ENCODE results near the gene EHHADH. TPM values are rescaled to one million over a fixed set of nuclear protein-coding genes. Genes with fewer than 3 reads are reported as not detected.

EHHADH gene
- total and polyA plus RNA-seq, 9 of the 15 experiments (the other 6 are each of a cell fraction or from before 2014, with no cell fraction given), result 3.6 to 6.4 (median 5.4) TPM

GRCh38 chr3:185268194-185268962 lies 14.5 kb upstream of the EHHADH start (continued):
- TF ChIP-seq ZBTB11 (CRISPR knock-in tag; IDR thresholded peaks at IDR 0.05), result 0 out of 6 replicates have a peak, but pooled peaks of 1 of the 3 experiments have one; percentile 15
- TF ChIP-seq NFYB (IDR thresholded peaks at IDR 0.05; ENCODE audit: extremely low read depth, insufficient read length), result no peak
- TF ChIP-seq CTCF (IDR thresholded peaks at IDR 0.05 in 2 of 3, conservative IDR thresholded peaks at IDR 0.05 in 1 of 3; ENCODE audit: insufficient read depth in 2 of 3, low read depth in 1 of 3, low read length in 3 of 3), result no peak
- no peak for TF ChIP-seq ILK (tag; IDR thresholded peaks at IDR 0.05; ENCODE audit: borderline replicate concordance, low read depth)
- no peak for TF ChIP-seq HEY1 (CRISPR knock-in tag; IDR thresholded peaks at IDR 0.05; ENCODE audit: borderline replicate concordance)
- TF ChIP-seq SREBF2 (CRISPR knock-in tag; IDR thresholded peaks at IDR 0.05), result no peak
- TF ChIP-seq ATF3 (IDR thresholded peaks at IDR 0.05), result no peak
- no peak for TF ChIP-seq ATF3 (CRISPR knock-in tag; conservative IDR thresholded peaks at IDR 0.05)
- TF ChIP-seq SAFB (IDR thresholded peaks at IDR 0.05; ENCODE audit: borderline replicate concordance, low read depth, low read length), result no peak
- no peak for TF ChIP-seq GATA2 (CRISPR knock-in tag; IDR thresholded peaks at IDR 0.05)
- TF ChIP-seq CXXC5 (CRISPR knock-in tag; IDR thresholded peaks at IDR 0.05), result peak; percentile 36; the same call in 1 of the 2 replicates
- 0 out of 2 replicates have a peak, but pooled peaks have one; percentile 36 for TF ChIP-seq STAT5B (CRISPR knock-in tag; IDR thresholded peaks at IDR 0.05)
- TF ChIP-seq ATF6 (CRISPR knock-in tag; IDR thresholded peaks at IDR 0.05), result no peak
- no peak for TF ChIP-seq ID3 (CRISPR knock-in tag; IDR thresholded peaks at IDR 0.05)
- peak; percentile 67 for TF ChIP-seq ID3 (tag; IDR thresholded peaks at IDR 0.05)
- TF ChIP-seq POLR2B (IDR thresholded peaks at IDR 0.05; ENCODE audit: low read depth, partially characterized antibody), result no peak
- TF ChIP-seq ZNF766 (CRISPR knock-in tag; conservative IDR thresholded peaks at IDR 0.05), result peak; percentile 90

Measured in K562 (cell line).